ENCODE results near the gene ATRNL1.

ATRNL1 gene

DNA sequence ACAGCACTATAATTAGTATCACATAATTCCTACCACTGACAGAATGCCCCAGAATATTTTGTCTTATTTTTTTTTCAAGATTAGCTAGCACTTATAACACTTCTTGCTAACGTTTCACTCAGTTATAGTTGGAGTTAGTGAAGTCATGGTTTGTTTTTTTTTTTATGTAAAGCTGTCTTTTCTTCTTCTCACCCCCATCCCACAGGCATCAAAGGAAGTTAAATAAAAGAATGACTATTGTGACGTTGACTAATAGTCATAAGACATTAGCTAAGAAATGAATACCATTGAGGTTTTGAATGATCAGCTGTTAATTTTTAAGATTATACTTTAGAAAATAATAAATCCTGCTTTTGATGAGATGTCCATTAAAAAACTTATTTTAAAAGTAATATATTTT lies 681.6 kb downstream of the ATRNL1 start:
- H3K36me3 ChIP-seq (replicated peaks) = no peaks in the 10 kb centered on the region
- no peak for DNase-seq
- no peak overlapping the region for H3K27ac ChIP-seq
- TF ChIP-seq, protein P1, sequence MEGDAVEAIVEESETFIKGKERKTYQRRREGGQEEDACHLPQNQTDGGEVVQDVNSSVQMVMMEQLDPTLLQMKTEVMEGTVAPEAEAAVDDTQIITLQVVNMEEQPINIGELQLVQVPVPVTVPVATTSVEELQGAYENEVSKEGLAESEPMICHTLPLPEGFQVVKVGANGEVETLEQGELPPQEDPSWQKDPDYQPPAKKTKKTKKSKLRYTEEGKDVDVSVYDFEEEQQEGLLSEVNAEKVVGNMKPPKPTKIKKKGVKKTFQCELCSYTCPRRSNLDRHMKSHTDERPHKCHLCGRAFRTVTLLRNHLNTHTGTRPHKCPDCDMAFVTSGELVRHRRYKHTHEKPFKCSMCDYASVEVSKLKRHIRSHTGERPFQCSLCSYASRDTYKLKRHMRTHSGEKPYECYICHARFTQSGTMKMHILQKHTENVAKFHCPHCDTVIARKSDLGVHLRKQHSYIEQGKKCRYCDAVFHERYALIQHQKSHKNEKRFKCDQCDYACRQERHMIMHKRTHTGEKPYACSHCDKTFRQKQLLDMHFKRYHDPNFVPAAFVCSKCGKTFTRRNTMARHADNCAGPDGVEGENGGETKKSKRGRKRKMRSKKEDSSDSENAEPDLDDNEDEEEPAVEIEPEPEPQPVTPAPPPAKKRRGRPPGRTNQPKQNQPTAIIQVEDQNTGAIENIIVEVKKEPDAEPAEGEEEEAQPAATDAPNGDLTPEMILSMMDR (IDR thresholded peaks at IDR 0.05; ENCODE audit: low read depth, low read length, missing control alignments) = no peak
- no peaks in the 10 kb centered on the region for H3K27me3 ChIP-seq (replicated peaks)
- in situ Hi-C loops (cut with HindIII; ENCODE audit: low pct_ligation_motif_present, low sequenced_read_pairs) = no loop called here
- H3K4me3 ChIP-seq (ENCODE audit: low read depth, low read length) = no peak overlapping the region

- TF ChIP-seq, protein P1 (IDR thresholded peaks at IDR 0.05; ENCODE audit: low read depth, low read length, missing control alignments) = no peak
- Histone ChIP-seq H3K36me3 (replicated peaks) (no peaks in the 10 kb centered on the region), H3K27me3 (replicated peaks) (no peaks in the 10 kb centered on the region), H3K27ac (no peak overlapping the region), H3K4me3 (ENCODE audit: low read depth, low read length) (no peak overlapping the region)
- in situ Hi-C loops (cut with HindIII; ENCODE audit: low pct_ligation_motif_present, low sequenced_read_pairs) = no loop called here
- DNase-seq = no peak
These were observed 684.5 kb downstream of the ATRNL1 start for GRCh38 chr10:115777646-115778045.

- no peak for DNase-seq
- H3K4me3 ChIP-seq (ENCODE audit: low read depth, low read length) = no peak overlapping the region
- H3K36me3 ChIP-seq (replicated peaks) = no peaks in the 10 kb centered on the region
- no peaks in the 10 kb centered on the region for H3K27me3 ChIP-seq (replicated peaks)
- TF ChIP-seq, protein P1 (IDR thresholded peaks at IDR 0.05; ENCODE audit: low read depth, low read length, missing control alignments) = no peak
- no peak overlapping the region for H3K27ac ChIP-seq
- in situ Hi-C loops (cut with HindIII; ENCODE audit: low pct_ligation_motif_present, low sequenced_read_pairs) = no loop called here
These were observed 697.1 kb downstream of the ATRNL1 start for GRCh38 chr10:115790220-115790619.

DNA sequence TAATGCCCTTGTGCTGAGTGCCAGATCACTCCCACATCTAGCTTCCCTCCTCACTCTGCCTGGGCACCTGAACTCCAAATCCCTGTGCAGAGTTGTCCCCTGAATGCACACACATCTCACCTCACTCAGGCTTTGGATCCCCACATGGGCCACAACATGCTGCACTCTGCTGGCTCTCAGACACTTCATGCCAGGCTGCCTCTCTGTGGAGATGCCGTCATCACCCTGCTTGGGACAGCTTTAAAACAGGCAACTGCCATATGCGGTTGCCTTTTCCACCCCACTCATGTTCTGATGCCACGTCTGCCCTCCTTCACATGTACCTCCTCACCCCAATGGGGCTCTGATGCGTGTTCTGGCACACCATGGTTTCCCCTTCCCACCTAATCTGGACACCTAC lies 702.8 kb downstream of the ATRNL1 start:
- Histone ChIP-seq H3K36me3 (replicated peaks) (no peaks in the 10 kb centered on the region), H3K4me3 (ENCODE audit: low read depth, low read length) (no peak overlapping the region)
- in situ Hi-C loops (cut with HindIII; ENCODE audit: low pct_ligation_motif_present, low sequenced_read_pairs) = no loop called here

DNA sequence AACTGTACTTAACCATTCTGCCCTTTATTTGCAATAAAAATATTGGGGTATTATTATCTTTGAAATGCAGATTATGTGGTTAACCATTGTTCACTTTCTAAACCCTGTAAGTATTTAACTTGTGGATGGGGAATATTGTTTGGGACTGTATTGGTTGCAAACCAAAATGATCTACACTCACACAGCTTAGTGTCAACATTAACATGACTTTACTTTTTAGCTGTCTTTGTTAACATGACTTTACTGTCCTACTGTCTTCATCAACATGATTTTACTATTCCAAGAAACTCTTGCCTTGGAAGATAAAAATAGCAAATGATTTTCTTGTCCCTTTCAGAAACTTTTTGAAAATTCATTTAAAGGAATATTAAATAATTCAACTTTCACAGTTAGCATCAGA lies 708.3 kb downstream of the ATRNL1 start:
- Histone ChIP-seq H3K27ac (no peak overlapping the region), H3K36me3 (replicated peaks) (no peaks in the 10 kb centered on the region), H3K4me3 (ENCODE audit: low read depth, low read length) (no peak overlapping the region), H3K27me3 (replicated peaks) (no peaks in the 10 kb centered on the region)
- TF ChIP-seq, protein P1 (IDR thresholded peaks at IDR 0.05; ENCODE audit: low read depth, low read length, missing control alignments) = no peak
- in situ Hi-C loops (cut with HindIII; ENCODE audit: low pct_ligation_motif_present, low sequenced_read_pairs) = no loop called here
- DNase-seq = no peak

More for the DNA sequence above, 702.8 kb downstream of the ATRNL1 start:
- H3K27me3 ChIP-seq (replicated peaks) = no peaks in the 10 kb centered on the region
- TF ChIP-seq, protein P1 (IDR thresholded peaks at IDR 0.05; ENCODE audit: low read depth, low read length, missing control alignments) = no peak
- H3K27ac ChIP-seq = no peak overlapping the region
- no peak for DNase-seq

DNA sequence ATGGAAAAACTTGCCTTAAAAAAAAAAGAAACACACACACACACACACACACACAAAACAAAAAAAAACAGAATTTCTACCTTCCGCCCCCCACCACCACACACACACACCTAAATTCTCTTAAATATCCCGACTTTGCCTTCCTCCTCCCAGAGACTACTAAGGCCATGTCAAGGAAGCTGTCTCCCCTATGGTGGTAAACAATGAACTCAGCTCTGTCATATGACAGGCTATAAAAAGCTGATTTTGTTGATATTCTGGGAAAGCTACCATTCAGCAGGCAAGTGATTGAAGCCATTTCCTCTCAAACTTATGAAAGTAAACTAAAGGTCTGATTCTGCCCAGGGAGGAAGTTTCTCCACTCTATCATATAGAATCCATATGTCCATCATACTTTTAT lies 708.8 kb downstream of the ATRNL1 start:
- H3K4me3 ChIP-seq (ENCODE audit: low read depth, low read length) = no peak overlapping the region
- TF ChIP-seq, protein P1 (IDR thresholded peaks at IDR 0.05; ENCODE audit: low read depth, low read length, missing control alignments) = no peak
- H3K27ac ChIP-seq = no peak overlapping the region
- no peak for DNase-seq
- in situ Hi-C loops (cut with HindIII; ENCODE audit: low pct_ligation_motif_present, low sequenced_read_pairs) = no loop called here
- H3K27me3 ChIP-seq (replicated peaks) = no peaks in the 10 kb centered on the region
- H3K36me3 ChIP-seq (replicated peaks) = no peaks in the 10 kb centered on the region
